DND-41 (cell line): Measurements from ENCODE around the gene ARRB1.

Experiments
- ATAC-seq: fragments of 200-7000 bp; cut with Tn5 transposase; 3 replicates; pipeline ENCODE4 v1.9.1; 2021; ENCODE audit warnings: low read depth; ENCODE audit not compliant: insufficient read depth
- DNase-seq: peaks from one replicate; pipeline ENCODE4 v3.0.0-alpha.2; 2020
- H2AFZ ChIP-seq: 2 replicates; pipeline ENCODE4 v1.6.0; 2012; ENCODE audit warnings: low read depth, low read length
- H3K27ac ChIP-seq: 2 replicates; pipeline ENCODE4 v1.5.1; 2012; ENCODE audit warnings: low read length, inconsistent platforms
- H3K27me3 ChIP-seq: fragments of 200-600 bp; sonication (generic); 2 replicates; pipeline ENCODE4 v1.6.0; 2012; ENCODE audit warnings: low read length, mild to moderate bottlenecking, inconsistent platforms; ENCODE audit not compliant: insufficient read depth, poor library complexity
- H3K36me3 ChIP-seq: 2 replicates; pipeline ENCODE4 v1.5.1; 2012; ENCODE audit warnings: low read length, inconsistent platforms; ENCODE audit not compliant: insufficient read depth
- H3K4me1 ChIP-seq: 2 replicates; pipeline ENCODE4 v1.5.1; 2012; ENCODE audit warnings: mild to moderate bottlenecking, low read length; ENCODE audit not compliant: insufficient read depth
- H3K4me2 ChIP-seq: 2 replicates; pipeline ENCODE4 v1.6.0; 2012; ENCODE audit warnings: mild to moderate bottlenecking, moderate library complexity, low read length, inconsistent platforms; ENCODE audit not compliant: insufficient read depth
- H3K4me3 ChIP-seq, 2 experiments: fragments of 200-600 bp in 1 of 2; shearing (Covaris generic) in 1 of 2; 2 replicates each; pipeline ENCODE4 v1.5.1; 2012 to 2016; ENCODE audit warnings: inconsistent platforms in 2 of 2, low read length in 2 of 2, mild to moderate bottlenecking in 2 of 2, low read depth in 1 of 2, moderate library complexity in 1 of 2
- H3K79me2 ChIP-seq: 2 replicates; pipeline ENCODE4 v1.6.0; 2012; ENCODE audit warnings: low read length, inconsistent platforms; ENCODE audit not compliant: insufficient read depth
- H3K9ac ChIP-seq: 2 replicates; pipeline ENCODE4 v1.6.0; 2012; ENCODE audit warnings: low read depth, mild to moderate bottlenecking, inconsistent platforms, low read length, moderate library complexity
- H3K9me3 ChIP-seq: 2 replicates; pipeline ENCODE4 v1.5.1; 2012; ENCODE audit warnings: low read length, moderate library complexity, mild to moderate bottlenecking, inconsistent platforms; ENCODE audit not compliant: insufficient read depth, severe bottlenecking
- H4K20me1 ChIP-seq: 2 replicates; pipeline ENCODE4 v1.6.0; 2012; ENCODE audit warnings: low read length; ENCODE audit not compliant: insufficient read depth
- CTCF ChIP-seq: IDR thresholded peaks from 2 replicates; pipeline ENCODE4 v1.5.1; 2012; ENCODE audit warnings: borderline replicate concordance, low read length, moderate library complexity, mild to moderate bottlenecking; ENCODE audit not compliant: poor library complexity, severe bottlenecking; ENCODE audit errors: extremely low read depth
- EZH2 ChIP-seq: IDR thresholded peaks from 3 replicates; pipeline ENCODE4 v1.6.1; 2012; ENCODE audit warnings: borderline replicate concordance, low read depth, mild to moderate bottlenecking, moderate library complexity, low read length, inconsistent platforms; ENCODE audit not compliant: severe bottlenecking

Gene ARRB1

GRCh38 chr11:75341612-75342011, 9.8 kb downstream of the ARRB1 start:
- Histone ChIP-seq H3K4me2 (no peak overlapping the region), H3K9ac (peak overlapping the region; percentile 61; the same call in 1 of the 2 replicates), H3K36me3 (no peaks in the 10 kb centered on the region), H4K20me1 (0 out of 2 replicates have a peak, but pooled peaks cover 2% of the 10 kb centered on the region), H3K9me3 (no peaks in the 10 kb centered on the region), H3K27ac (peak overlapping the region; percentile 87), H3K79me2 (peaks cover 76% of the 10 kb centered on the region), H3K4me3 (no peak overlapping the region), H3K27me3 (no peaks in the 10 kb centered on the region), H3K4me1 (peaks cover 66% of the 10 kb centered on the region), H2AFZ (no peak overlapping the region)
- TF ChIP-seq EZH2, result no peak
- TF ChIP-seq CTCF, result no peak
- ATAC-seq (no peak), DNase-seq (no peak)

- peak overlapping the region; percentile 87 for H3K27ac ChIP-seq
- DNase-seq, result peak; percentile 42
- no peaks in the 10 kb centered on the region for H3K27me3 ChIP-seq
- no peak for TF ChIP-seq EZH2
- peak; percentile 42 for TF ChIP-seq CTCF
- peak overlapping the region; percentile 49 for H3K4me2 ChIP-seq
- H4K20me1 ChIP-seq, result no peaks in the 10 kb centered on the region
- no peaks in the 10 kb centered on the region for H3K36me3 ChIP-seq
- H3K9ac ChIP-seq, result peak overlapping the region; percentile 61
- H2AFZ ChIP-seq, result peak overlapping the region; percentile 74
- H3K4me3 ChIP-seq, result peak overlapping the region in 1 of 2 experiments; percentile 44; a peak in 2 of 4 replicates
- ATAC-seq, result peak; percentile 46
- H3K9me3 ChIP-seq, result no peaks in the 10 kb centered on the region
- H3K79me2 ChIP-seq, result peaks cover 80% of the 10 kb centered on the region
- peaks cover 49% of the 10 kb centered on the region for H3K4me1 ChIP-seq
Observed at GRCh38 chr11:75339685-75340409, 11.6 kb downstream of the ARRB1 start.

GRCh38 chr11:75338516-75339208, 12.8 kb downstream of the ARRB1 start:
- H3K9ac ChIP-seq, result peak overlapping the region; percentile 61; the same call in 1 of the 2 replicates
- H3K4me3 ChIP-seq, result no peak overlapping the region
- H3K27ac ChIP-seq, result peak overlapping the region; percentile 87
- ATAC-seq (no peak), DNase-seq (no peak)
- peaks cover 78% of the 10 kb centered on the region for H3K79me2 ChIP-seq
- H3K9me3 ChIP-seq, result no peaks in the 10 kb centered on the region
- peaks cover 40% of the 10 kb centered on the region for H3K4me1 ChIP-seq
- TF ChIP-seq CTCF (no peak), EZH2 (no peak)
- H3K4me2 ChIP-seq, result 0 out of 2 replicates have a peak overlapping the region, but pooled peaks have one; percentile 3
- H2AFZ ChIP-seq, result no peak overlapping the region
- no peaks in the 10 kb centered on the region for H3K27me3 ChIP-seq
- H4K20me1 ChIP-seq, result no peaks in the 10 kb centered on the region
- no peaks in the 10 kb centered on the region for H3K36me3 ChIP-seq
